Transverse colon (tissue), 4 donors: ENCODE measurements around the gene GLRX.

Source experiments
- CTCF ChIP-seq, 5 experiments: fragments of 200-600 bp in 3 of 5; fragments of 450-650 bp in 2 of 5; sonication (generic) in 3 of 5; IDR thresholded peaks; 1 replicate in 2 of 5; 2 replicates in 3 of 5; pipeline ENCODE4 v1.5.1; 2016 to 2017; ENCODE audit warnings: antibody characterized with exemption in 5 of 5, inconsistent platforms in 3 of 5, mild to moderate bottlenecking in 2 of 5, moderate library complexity in 1 of 5
- POLR2AphosphoS5 ChIP-seq, 3 donors: sonication (generic); formaldehyde crosslinking; IDR thresholded peaks; one replicate each; pipeline ENCODE4 v1.6.1; 2016; ENCODE audit warnings: antibody characterized with exemption in 3 of 3

- no peak for TF ChIP-seq CTCF (IDR thresholded peaks at IDR 0.05)
- no peak for TF ChIP-seq POLR2AphosphoS5 (IDR thresholded peaks at IDR 0.05)
Measured at GRCh38 chr5:95780597-95780996, 41.9 kb downstream of the GLRX start.
